ENCODE data around the gene CD274.

DNA sequence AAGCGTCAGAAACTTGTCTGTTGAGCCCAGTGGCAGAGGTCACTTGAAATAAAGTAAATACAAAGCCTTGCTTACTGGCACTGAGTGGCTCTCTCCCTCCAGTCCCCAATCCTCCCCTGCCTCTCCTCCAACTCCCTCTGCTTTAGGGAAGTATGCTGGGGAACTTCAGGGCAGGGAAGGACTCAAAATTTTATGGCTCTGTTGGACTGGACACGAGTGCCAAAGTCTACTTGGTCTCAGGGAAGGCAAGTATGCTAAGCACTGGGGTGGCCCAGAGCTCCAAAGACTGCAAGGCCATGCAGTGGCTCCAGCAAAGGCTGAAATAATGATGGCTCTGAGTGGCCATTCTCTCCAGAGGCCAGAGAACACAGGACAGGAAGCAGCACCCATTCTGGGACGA is 22.2 kb upstream of the CD274 start:
- no peak for TF ChIP-seq EZH2 (IDR thresholded peaks at IDR 0.05; ENCODE audit: low read length, missing control alignments)
- TF ChIP-seq, protein P1, sequence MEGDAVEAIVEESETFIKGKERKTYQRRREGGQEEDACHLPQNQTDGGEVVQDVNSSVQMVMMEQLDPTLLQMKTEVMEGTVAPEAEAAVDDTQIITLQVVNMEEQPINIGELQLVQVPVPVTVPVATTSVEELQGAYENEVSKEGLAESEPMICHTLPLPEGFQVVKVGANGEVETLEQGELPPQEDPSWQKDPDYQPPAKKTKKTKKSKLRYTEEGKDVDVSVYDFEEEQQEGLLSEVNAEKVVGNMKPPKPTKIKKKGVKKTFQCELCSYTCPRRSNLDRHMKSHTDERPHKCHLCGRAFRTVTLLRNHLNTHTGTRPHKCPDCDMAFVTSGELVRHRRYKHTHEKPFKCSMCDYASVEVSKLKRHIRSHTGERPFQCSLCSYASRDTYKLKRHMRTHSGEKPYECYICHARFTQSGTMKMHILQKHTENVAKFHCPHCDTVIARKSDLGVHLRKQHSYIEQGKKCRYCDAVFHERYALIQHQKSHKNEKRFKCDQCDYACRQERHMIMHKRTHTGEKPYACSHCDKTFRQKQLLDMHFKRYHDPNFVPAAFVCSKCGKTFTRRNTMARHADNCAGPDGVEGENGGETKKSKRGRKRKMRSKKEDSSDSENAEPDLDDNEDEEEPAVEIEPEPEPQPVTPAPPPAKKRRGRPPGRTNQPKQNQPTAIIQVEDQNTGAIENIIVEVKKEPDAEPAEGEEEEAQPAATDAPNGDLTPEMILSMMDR (conservative IDR thresholded peaks at IDR 0.05 in 1 of 2, IDR thresholded peaks at IDR 0.05 in 1 of 2; ENCODE audit: low read depth in 1 of 2, low read length in 2 of 2), result no peak

Measured in fibroblast of lung (primary cell).